Central memory CD4-positive, alpha-beta T cell (primary cell): ENCODE measurements around the gene SCUBE3.

ENCODE experiments used
- DNase-seq: peaks from one replicate; pipeline ENCODE4 v3.0.0; 2022
- total RNA-seq, 3 experiments: gene quantifications; one replicate each; lab custom pipeline; 2026; lab: John Stamatoyannopoulos, UW

SCUBE3 gene
- 0 reads per million in 3 experiments for total RNA-seq

DNA sequence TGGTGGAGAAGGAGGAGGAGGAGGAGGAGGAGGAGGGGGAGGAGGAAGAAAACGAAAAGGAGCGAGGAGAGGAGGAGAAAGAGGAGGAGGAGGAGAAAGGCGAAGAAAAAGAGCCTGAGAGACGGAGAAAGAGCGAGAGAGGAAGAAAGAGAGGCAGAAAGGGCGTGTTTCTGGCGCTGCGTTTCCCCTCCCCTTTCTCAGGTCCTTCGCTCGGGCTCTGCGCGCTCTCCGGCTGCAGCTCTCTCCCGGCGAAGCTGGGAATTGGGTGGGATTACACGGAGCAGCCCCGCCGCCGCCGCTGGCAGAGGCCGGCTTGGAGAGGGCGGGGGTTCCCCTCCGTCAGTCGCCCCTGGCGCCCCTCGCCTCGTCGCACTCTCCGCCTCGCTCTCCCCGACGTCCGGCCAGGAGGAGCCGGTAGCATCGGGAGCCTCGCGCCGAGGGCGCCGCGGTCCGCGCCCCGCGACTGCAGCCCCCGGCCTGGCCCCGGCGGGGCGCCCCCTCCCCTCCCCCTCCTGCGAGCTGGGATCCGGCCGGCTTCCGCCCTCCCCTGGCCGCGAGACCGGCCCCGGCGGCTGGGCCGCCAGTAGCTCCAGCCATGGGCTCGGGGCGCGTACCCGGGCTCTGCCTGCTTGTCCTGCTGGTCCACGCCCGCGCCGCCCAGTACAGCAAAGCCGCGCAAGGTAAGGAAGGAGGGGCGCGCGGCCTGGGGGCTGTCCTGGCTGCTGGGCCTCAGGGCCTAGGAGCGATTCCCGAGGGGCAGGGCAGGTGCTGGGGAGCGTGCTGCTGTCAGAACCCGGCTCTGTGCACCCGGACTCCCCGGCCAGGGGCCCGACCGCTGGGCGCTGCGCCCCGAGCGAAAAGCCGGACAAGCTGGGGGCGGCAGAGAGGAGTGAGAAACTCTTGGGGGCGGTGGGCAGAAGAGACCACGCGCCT, at the start of gene SCUBE3:
TSS of gene SCUBE3 (plus strand) at position 133 of the 933 bp plus-strand sequence. CDS start at position 596, 463 bp downstream.
- DNase-seq: no peak

DNA sequence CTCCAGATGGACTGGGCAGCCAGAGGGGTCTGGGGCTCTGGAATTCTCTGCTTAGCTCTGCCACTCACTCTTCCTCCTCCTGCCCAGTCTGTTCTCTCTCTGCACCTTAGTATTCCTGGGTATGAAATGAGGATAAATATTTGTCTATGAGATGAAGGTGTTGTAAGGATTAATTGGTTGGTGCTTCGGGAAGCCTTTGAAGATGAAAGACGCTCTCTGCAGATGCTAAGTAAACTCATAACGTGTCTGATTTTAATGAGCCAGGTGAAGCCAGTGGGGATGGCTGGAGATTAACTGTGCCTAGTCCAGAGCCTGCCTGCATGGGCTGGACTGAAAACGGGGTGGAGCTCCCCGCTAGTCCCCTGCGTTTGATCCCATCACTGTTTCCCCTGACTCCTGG, 49.5 kb upstream of the SCUBE3 start:
- DNase-seq: no peak

DNA sequence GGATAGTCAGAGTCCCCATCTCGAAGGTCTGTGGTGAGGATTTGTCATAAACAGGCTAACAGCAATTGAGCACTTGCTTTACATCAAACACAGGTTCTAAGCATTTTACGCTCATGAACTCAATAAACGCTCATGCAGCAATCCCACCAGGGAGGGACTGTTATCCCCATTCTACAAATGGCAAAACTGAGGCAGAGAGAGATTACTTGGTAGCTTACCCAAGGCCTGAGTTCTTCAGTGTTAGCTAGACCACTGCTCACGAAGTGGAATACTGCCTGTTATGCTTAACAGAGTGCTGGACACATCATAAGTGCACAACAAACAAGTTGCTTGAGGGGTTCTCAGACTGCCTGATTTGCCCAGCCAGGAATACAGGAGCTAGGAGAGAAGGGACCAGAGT, 48.9 kb upstream of the SCUBE3 start:
- DNase-seq: no peak

DNA sequence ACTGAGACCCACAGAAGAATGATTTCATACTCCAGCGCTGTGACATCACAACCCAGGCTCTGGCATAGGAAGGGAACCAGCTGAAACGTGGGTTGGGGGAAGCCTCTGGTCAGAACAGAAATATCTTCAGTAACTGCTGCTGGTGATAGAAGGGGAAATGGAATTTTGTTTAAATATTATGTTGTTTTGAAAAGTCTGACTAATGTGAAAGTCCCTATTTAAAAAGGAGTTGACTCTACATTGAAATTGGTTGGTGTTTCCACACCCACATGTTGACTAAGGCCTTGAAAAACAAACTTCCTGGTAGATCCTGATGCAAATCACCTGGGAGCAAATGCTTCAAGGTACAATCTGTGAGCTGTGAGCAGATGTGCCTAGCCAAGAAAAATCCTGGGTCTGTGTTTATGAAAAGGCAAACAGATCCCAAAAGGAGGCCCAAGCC, 48.1 kb upstream of the SCUBE3 start:
- DNase-seq: no peak

DNA sequence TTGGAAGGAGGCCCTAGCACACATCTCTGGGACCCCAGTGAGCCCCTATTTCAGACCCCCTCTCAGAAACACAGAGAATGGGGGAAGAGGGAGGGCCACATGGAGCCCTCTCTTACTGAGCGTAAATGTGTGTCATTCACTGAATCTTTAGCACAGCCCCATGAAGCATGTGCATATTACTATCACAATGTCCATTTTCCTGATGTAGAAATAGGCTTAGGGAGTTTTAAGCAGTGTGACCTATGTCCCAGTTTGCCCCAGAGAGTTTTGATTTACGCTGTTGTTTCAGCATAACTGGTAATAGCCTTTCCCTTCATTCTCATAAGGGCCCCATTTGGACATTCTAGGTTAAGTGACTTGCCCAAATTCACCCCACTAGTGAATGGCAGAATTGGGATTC, 47.6 kb upstream of the SCUBE3 start:
- DNase-seq: no peak

DNA sequence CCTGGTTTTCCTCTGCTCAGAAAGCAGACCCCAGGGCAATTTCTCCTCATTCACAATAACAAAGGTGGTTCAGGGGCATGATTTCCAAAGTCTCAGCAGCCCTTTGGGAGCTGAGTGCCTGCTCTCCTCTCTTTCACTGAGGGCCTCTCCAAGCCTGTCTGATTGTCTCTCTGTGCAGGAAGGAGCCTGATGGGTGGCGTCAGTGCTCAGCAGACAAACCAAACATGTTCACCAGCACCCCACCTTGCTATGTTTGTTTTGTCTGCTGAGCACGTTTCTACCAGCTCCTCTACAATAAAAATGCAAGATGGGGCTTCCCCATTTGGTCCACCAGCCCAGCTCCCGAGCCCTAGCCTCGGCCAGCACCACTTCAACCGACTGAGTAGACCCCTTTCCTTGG, 47.2 kb upstream of the SCUBE3 start:
- no peak for DNase-seq

DNA sequence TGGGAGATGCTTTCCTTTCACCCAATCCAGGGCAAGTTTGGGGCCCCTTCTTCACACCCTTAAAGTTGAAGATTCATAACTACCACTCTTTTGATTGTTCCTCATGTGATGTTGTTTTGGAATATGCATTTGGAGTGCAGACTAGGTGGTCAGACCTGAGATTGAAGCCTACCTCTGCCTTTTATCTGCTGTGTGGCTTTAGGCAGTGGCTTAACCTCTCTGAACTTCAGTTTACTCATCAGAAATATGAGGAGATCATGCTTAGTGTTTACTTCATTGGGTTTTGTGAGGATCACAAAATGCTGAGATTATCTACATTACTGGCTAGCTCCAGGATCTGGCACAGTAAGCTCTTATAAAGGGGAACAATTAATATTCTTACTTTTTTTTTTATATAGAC, 46.3 kb upstream of the SCUBE3 start:
- no peak for DNase-seq

DNA sequence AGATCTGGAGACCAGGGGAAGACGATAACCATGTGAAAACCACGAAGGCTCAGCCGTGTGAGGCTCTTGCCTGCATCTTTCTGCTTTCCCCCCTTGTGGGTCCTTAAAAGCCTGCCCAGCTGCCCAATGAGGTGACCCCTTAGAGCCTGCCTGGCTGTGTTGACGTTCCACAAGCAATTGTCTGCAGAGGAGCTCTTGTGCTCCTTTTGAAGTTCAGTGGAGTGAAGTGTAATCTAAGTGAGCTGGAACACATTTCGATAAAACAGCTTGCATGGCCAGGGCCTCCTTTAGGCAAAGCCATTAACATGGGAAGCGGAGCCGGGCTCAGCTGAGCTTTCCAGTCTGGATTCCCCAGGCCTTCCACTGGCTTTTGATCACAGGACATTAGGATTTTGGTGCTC, 45.3 kb upstream of the SCUBE3 start:
- no peak for DNase-seq

DNA sequence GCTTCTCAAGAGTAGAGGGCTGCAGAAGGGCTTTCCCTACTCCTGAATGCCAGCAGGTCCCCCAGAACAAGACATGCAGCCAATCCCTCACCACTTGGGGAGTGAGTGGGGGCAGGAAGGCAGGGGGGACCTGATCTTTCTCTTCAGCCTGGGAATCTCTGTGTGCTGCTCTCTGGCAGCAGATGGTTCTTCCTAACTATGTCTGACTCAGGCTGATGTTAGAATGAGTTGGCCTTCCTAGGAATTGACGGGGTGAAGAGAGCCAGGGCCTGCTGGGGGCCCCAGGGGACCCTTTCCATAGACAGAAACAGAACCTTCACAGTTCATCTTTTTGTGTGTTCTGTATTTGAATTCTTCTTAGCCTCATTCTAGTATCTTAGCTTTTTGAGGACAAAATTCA, 43.6 kb upstream of the SCUBE3 start:
- DNase-seq: no peak

DNA sequence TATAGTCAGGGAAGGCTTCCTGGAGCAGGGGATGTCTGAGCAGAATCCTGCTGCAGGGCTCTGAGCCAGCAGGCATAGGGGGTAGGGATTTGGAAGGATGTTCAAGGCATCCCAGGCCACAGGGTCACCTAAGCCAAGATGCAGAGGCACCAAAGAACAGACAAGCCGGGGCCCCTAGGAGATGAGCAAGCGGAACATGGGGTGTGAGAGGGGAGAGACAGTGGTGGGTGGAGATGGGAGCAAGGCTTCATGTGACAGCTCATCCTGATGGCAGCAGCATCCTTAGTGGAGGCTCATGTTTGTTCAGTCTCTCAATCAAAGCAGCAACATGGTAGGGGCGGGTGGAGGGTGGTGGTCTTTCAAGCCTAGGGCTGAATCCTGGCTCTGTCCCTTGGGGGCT, 42.9 kb upstream of the SCUBE3 start:
- DNase-seq: no peak

DNA sequence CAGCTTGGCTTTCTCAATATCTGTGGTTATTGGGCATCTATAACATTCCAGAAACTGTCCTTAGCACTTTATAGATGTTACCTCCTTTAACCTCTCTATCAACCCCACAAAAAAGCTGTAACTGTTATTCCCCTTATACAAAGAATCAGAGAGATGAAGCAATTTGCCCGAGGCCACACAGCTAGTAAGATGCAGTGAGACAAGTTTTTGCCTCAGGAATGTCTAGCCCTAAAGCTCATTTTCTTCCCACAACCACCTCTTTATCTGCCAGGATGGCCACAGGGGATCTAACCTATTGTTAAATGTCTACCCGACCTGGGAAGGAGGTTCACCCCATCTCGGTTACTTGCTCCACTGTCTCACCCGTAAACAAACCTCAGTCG, 40.7 kb upstream of the SCUBE3 start:
- no peak for DNase-seq

DNA sequence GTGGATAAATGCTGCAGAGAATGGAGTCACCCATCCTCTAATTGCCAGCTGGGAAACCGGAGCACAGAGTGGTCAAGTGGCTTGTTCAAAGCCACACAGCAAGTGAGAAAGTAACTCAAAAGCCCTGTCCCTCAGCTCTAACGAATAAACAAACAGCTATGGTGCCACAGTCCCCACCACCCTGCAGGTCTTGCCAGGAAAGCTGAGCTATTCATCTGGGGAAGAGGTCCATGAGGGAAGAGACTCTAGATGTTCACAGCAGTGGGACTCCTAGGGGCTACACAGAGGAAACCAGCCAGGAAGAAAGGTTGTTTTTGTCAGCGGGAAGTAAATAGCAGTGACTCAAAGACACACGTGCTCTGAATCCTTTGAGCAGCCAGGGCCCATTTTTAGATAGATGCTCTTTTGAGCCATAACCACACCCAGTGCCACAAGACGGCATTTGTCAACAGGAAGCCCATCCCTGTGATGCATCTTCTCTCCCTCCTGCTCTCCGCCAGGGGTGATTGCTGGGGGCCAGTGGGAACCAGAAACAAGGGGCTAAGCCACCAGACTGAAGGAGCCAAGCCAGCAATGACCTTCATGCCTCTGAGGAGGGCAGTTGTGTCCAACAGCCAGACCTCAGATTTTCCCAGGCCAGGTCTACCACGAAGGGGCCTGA, 40.2 kb upstream of the SCUBE3 start:
- no peak for DNase-seq

DNA sequence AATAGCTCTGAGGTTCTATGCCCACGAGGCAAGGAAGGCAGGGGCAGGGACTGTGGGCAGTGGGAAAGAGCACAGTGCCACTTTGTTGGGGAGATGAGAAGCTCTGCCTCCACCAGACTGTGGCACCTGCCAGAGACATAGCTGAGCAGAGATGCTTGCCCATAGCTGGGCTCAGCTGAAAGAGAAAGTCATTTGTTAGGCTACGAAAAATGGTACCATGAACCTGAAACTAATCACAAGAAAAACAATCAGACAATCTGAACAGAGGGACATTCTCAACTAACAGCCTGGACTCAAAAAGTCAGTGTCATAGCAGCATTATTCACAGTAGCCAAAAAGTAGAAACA, 39.7 kb upstream of the SCUBE3 start:
- DNase-seq: no peak

DNA sequence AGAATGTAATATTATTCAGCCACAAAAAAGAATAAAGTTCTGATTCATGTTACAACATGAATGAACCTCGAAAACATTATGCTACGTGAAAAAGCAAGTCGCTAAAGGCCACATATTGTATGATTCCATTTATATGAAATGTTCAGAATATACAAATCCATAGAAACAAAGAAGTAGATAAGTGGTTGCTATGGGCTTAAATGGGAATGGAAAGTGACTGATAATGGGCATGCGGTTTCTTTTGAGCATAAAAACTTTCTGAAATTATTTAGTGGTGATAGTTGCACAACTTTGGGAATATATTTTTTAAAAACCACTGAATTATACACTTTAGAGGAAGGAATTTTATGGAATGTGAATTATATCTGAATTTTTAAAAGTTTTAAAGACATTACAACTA, 39.3 kb upstream of the SCUBE3 start:
- DNase-seq: no peak

DNA sequence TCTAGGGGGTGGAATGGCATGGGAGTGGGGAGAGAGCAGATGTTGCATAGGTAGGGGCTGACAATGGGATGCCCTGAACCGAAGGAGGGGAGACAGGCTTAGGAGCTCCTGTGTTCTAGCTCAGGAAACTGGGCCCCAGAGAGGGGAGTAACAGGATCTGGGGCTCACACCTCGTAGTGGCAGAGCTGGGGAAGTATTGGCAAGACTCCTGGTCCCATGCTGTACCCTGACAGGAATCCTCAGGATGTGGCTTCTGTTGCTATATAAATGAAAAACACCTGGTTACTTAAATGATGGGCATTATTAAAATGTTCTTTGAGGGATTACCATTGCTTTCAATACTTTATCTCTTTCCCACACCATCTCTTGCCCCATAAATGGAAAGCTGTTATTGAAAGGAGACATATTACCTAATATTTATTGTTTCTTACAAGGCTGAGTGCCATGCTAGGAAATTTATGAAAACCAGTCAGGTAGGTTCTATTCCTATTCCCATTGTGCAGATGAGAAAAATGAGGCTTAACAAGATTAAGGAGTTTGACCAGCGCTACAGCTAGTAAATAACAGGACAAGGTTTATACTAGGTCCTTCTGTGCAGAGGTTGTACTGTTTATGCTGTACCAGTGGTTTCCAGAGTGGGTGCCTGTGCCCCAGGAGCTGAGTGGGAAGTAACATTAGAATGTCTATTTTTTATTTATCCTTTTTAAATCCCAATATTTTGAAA, 37.3 kb upstream of the SCUBE3 start:
- no peak for DNase-seq

DNA sequence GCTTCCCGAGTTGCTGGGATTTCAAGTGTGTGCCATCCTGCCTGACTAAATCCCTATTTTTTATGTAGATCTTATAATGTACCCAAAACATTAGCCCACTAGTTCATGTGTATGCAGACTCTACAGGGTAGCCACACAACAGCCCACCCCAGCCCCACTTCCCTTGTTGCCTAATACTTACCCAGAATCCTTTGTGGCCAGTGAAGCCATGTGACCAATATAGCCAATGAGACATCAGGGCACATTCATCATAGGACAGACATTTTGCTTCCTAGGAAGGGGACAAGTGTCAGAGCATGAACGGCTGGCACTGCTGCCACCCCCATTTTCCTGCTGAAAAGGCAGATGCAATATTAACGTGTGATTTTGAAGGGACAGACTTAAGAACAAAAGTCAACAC, 36.6 kb upstream of the SCUBE3 start:
- no peak for DNase-seq

DNA sequence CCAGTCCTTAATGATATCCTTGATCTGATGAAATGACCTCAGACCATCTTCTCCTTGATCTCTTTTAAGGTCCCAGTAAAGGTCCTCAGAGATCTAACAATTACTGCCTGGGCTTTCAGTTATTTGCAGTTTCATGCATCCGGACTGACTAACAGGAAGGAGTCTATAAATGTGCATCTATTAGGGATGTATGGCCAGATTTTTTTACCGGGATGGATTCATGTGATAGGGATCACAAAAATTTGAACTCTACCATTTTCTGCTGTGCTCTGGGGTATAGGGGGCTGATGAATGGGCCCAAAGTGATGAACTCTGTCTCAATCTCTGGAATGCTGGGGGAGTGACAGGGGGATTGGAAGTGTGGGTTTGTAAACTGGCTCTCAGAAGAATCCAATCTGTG, 36.2 kb upstream of the SCUBE3 start:
- no peak for DNase-seq

DNA sequence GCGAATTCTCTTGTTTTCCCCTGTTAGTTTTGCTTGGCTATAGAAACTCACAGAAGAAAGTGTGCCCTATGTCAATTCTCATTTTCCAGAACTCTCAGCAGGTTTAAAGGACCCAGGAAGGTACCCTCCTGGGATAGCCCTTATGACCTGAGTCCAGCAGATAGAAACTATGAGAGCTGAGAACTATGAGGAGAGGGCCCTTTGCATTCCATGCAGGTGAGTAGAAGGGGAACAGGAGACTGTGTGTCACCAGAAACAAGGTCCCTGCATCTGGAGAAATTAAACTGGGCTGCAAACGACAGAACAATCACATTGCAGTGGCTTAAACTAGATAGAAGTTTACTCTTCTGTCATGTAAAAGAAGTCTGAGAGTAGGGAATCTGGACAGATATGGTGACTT, 35.7 kb upstream of the SCUBE3 start:
- no peak for DNase-seq

DNA sequence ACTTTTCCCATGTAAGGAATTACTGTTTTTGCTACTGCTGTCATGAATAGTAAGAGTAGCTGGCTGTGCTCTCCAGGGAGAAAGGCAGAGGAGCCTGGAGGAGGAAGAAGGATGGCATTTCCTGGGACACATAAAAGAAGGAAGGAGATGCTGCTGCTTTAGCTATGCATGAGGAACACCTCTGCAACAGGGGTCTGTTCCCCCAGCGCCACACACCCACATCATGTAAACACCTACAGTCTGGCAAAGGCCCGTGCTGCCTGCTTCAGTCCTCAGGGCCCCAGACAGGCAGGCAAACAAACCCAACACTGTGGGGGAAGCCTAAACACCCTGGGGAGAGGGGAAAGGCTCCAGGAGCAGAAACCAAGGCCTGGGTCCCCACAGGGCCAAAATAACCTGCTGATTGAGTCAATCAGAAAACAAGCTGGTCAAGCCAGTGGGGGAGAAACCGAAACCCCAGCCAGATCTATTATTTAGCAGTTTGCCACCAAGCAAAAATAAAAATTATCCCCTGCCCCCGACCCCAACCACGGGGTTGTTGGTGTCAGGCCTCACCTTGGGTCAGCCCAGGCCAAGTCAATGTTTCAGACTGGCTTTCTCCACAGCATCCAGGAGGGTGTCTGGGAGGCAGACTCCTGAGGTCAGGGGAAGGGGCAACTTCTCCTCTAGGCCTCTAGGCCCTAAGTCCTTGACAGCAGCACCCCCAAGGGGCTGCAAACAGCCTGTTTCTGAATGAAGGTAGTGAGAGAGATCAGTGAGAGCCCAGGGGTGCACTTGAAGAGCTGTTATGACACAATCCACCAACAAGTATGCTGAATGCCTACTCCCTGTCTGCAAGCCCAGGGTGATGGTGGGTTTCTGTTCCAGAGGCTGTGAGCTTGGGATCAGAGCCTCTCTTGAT, 34.6 kb upstream of the SCUBE3 start:
- DNase-seq: no peak

DNA sequence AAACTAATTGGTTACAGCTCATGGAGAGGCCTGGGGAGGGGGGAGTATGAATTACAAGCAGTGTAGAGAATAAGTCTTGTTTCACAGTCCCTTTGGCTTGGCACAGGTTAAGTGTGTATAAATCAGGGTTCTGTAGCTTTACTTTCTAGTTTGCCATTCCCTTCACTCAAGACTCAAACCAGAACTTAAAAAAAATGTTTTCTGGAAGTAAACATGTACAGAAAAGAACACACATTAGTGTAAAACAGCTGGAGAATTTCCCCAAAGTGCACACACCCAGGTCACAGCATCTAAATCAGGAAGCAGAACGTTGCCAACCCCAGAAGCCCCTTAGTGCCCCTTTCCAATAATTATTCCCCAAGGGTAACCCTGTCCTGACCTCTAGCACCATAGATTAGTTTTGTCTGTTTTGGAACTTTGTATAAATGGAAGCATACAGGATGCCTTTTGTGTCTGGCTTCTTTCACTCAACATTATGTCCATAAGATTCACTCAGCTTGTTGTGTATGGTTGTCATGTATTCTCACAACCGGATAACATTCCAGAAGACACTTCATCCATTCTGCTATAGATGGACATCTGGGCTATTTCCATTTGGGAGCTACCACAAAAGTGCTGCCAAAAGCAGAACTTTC, 33.7 kb upstream of the SCUBE3 start:
- DNase-seq: no peak

DNA sequence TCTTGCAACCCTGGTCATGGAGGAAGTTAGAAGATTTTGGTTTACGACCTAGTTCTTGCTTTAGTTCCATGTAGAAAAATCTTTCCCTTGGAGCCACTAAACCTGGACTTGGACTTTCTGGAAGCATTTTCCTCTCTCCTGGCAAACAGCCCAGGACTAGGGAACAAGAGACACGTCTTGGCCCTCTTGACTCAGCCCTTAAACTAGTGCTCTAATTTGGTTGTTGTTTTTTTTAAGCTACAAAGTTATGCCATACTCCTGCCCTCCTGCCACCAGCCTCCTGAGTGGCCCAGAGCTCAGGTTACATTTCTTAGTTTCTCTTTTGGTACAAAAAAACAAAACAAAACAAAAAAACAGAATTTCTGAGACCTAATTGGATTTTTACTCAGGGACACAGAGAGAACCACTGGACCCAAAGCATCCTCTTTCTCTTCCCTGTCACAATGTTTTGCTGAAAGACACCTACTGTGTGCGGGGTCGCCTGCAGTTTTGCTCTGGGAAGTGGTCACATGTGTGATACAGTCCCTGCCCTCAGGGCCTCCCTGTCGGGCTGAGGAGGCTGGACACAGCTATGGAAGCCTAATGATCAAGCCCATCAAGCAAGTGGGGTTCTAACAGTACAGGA, 32.3 kb upstream of the SCUBE3 start:
- no peak for DNase-seq
